ENCODE results near the gene EXOC5.
A peak's percentile ranks its signal among the peaks of the same experiment; 100 is the strongest.
"Not testable (repeated sequence)": the region's sequence is repeated elsewhere in the genome, so short reads cannot be mapped to it uniquely, and the experiment has no call there.

EXOC5 gene

GRCh38 chr14:57268161-57269069 lies at the start of gene EXOC5, which contains the start of gene AP5M1:
TSS of gene EXOC5 (minus strand) at chr14:57268905. CDS start at chr14:57268648, 257 bp downstream.
TSS of gene AP5M1 (plus strand) at chr14:57268971. CDS start at chr14:57269315, 344 bp downstream.
- peak; percentile 94 for DNase-seq

- peak; percentile 58 for DNase-seq
These were observed 48.6 kb upstream of the EXOC5 start for GRCh38 chr14:57317248-57317833.

- no peak for DNase-seq
These were observed 45.8 kb upstream of the EXOC5 start for GRCh38 chr14:57314396-57315089.

GRCh38 chr14:57302883-57303282 lies 34.2 kb upstream of the EXOC5 start:
- DNase-seq, result no peak

- no peak for DNase-seq
These were observed 30.8 kb upstream of the EXOC5 start for GRCh38 chr14:57299511-57299910.

GRCh38 chr14:57297852-57298251 lies 29.1 kb upstream of the EXOC5 start:
- no peak for DNase-seq

GRCh38 chr14:57295239-57295638 lies 26.5 kb upstream of the EXOC5 start:
- no peak for DNase-seq

GRCh38 chr14:57293866-57294837 lies 25.4 kb upstream of the EXOC5 start:
- DNase-seq, result no peak

GRCh38 chr14:57291692-57292647 lies 23.3 kb upstream of the EXOC5 start:
- no peak for DNase-seq

GRCh38 chr14:57290751-57291150 lies 22.0 kb upstream of the EXOC5 start:
- DNase-seq, result no peak

GRCh38 chr14:57287745-57288144 lies 19.0 kb upstream of the EXOC5 start:
- DNase-seq, result no peak

GRCh38 chr14:57277062-57277461 lies 8.4 kb upstream of the EXOC5 start:
- no peak for DNase-seq

GRCh38 chr14:57275023-57275664 lies 6.4 kb upstream of the EXOC5 start:
- no peak for DNase-seq

- DNase-seq, result no peak
These were observed 5.8 kb upstream of the EXOC5 start for GRCh38 chr14:57274551-57274950.

- no peak for DNase-seq
These were observed 4.5 kb upstream of the EXOC5 start for GRCh38 chr14:57273236-57273635.

- DNase-seq, result no peak
These were observed 2.6 kb downstream of the EXOC5 start for GRCh38 chr14:57266065-57266464.

- DNase-seq, result no peak
These were observed 6.6 kb downstream of the EXOC5 start for GRCh38 chr14:57262117-57262516.

- DNase-seq, result no peak
These were observed 7.1 kb downstream of the EXOC5 start for GRCh38 chr14:57261604-57262003.

GRCh38 chr14:57259672-57260071 lies 9.0 kb downstream of the EXOC5 start:
- no peak for DNase-seq

- DNase-seq, result not testable (repeated sequence)
These were observed 10.5 kb downstream of the EXOC5 start for GRCh38 chr14:57258221-57258620.

- DNase-seq, result no peak
These were observed 13.8 kb downstream of the EXOC5 start for GRCh38 chr14:57254884-57255283.
